Measurements from ENCODE around the gene EFCAB12.
"Not testable (repeated sequence)": the region's sequence is repeated elsewhere in the genome, so short reads cannot be mapped to it uniquely, and the experiment has no call there.

EFCAB12 gene

GRCh38 chr3:129393760-129394564, 34.5 kb downstream of the EFCAB12 start:
- DNase-seq (ENCODE audit: low read depth in 2 of 2) = not testable (repeated sequence)

DNA sequence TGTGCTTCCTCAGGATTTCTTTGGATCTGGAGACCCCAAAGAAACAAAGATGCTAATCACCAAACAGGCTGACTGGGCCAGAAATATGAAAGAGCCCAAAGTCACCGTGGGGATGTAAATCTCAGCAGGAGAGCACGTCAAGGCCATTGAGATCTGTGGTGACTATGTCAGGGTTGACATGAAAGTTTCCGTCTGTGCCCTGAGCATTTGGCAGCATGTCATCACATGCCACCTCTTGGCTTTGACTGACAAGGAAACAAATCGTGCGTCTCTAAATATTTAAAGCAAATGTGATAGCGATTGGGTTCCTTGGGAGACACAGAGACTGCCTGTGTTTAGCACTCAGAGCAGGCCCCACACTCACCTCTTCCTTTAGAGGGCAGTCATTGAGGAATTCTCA, 35.2 kb downstream of the EFCAB12 start:
- no peak for DNase-seq (ENCODE audit: low read depth in 2 of 2)

DNA sequence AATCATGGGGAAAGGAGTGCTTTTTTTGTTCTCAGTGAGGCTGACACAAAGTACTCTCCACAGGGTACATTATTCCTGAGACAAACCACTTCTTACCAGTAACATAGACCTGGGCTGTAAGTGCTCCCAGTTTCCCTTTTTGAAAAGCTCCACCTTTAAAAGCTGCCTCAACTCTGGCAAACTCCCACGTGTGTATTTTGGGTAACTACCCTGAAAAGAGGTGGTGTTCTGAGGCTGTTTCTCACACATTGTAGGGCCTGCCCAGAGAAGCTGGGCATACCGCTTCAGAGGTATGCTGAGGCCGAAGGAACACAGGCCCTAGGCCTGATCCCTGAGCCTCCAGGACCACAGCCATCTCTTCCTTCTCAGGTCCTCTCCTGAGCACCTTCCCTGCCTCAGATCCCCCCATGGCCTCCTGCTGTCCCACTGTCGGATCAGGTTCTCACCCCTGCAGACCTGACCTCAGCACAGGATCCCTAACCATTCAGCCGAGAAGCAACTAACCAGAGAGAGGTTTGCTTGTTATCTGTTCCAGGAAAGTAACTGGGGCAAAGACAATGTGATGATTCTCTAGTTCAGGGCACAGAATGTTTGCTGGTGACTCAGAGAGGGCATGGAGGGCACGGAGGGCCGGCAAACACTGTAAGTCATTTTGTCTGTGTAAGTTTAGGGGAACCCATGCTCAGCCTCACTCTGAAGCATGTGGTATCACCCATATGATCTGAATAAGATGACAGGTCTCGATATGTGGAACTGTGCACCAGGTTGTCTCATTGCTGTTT, 36.1 kb downstream of the EFCAB12 start:
- DNase-seq (ENCODE audit: low read depth in 2 of 2) = not testable (repeated sequence)

DNA sequence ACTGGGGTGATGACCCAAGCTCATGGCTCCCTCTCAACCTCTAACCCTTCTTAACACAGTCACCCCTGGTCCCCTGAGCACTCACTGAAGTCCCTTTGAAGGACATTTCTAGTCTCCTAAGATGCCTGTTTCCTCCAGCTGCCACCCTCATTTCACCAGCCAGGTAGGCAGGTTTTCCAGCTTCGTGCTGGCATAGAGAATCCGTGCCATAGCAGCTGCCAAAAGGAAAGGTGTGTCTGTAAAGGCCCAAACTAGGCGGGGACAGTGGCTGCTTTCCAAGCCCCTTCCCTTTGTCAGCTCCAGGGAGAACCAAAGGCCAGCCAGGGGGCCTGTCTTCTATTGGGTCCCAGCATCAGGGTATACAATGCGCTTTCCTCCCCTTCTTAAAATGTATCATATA, 36.9 kb downstream of the EFCAB12 start:
- DNase-seq (ENCODE audit: low read depth in 2 of 2) = not testable (repeated sequence)

- DNase-seq (ENCODE audit: low read depth in 2 of 2) = no peak
Measured at GRCh38 chr3:129389572-129389937, 38.9 kb downstream of the EFCAB12 start.

DNA sequence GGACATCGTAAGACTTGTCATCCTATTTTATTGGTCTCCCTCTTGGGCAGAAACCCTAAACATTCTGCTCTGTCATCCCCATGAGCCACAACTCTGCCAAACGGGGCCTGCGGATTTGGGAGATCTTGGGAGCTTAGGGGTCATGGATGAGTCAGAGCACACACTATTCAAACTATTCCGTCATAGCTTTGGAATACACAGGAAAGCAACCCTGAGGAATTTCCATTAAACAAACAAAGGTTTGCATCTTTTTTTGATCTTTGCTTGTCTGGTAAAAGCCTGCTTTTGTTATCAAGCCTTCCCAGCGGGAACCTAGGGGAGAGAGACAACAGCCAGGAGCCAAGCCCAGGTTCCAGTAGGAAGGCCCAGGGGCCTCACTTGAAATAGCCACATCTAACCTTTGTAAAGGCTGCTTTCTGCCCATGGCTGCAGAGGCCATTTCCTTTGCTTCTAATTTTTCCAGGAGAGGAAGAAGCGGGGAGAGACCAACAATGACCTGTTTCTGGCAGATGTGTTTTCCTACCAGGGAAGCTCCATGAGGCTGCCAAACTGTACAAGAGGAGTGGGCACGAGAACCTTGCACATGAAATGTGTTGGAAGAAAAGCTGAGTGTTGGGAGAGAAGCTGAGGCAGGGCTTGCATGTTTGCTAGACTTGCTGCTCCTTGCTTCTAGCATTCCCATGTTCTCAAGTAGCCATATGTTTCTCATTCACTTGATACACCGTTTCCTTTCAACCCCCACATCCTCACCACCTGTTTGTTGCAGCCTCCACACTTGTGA, 39.5 kb downstream of the EFCAB12 start:
- not testable (repeated sequence) for DNase-seq (ENCODE audit: low read depth in 2 of 2)

GRCh38 chr3:129387487-129387886, 40.9 kb downstream of the EFCAB12 start:
- DNase-seq (ENCODE audit: low read depth in 2 of 2) = no peak

- DNase-seq (ENCODE audit: low read depth in 2 of 2) = no peak
Measured at GRCh38 chr3:129386984-129387383, 41.5 kb downstream of the EFCAB12 start.

DNA sequence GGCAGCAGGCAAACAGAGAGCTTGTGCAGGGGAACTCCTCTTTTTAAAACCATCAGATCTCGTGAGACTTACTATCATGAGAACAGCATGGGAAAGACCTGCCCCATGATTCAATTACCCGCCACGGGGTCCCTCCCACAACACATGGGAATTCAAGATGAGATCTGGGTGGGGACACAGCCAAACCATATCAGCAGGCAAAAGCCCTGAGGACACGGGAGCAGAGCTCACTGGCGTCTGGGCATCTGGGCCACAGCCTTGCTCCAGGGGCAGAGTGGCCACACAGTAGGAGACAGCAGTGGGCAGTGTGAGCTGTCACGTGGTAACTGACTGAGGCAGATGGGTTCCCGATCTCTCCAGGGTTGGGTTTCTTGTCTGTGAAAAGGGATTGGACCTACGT, 42.9 kb downstream of the EFCAB12 start:
- not testable (repeated sequence) for DNase-seq (ENCODE audit: low read depth in 2 of 2)

GRCh38 chr3:129384594-129385323, 43.7 kb downstream of the EFCAB12 start:
- no peak for DNase-seq (ENCODE audit: low read depth in 2 of 2)

GRCh38 chr3:129384103-129384502, 44.3 kb downstream of the EFCAB12 start:
- DNase-seq (ENCODE audit: low read depth in 2 of 2) = not testable (repeated sequence)

GRCh38 chr3:129383292-129383860, 45.1 kb downstream of the EFCAB12 start:
- DNase-seq (ENCODE audit: low read depth in 2 of 2) = no peak

- DNase-seq (ENCODE audit: low read depth in 2 of 2) = no peak
Measured at GRCh38 chr3:129382366-129382765, 46.1 kb downstream of the EFCAB12 start.

DNA sequence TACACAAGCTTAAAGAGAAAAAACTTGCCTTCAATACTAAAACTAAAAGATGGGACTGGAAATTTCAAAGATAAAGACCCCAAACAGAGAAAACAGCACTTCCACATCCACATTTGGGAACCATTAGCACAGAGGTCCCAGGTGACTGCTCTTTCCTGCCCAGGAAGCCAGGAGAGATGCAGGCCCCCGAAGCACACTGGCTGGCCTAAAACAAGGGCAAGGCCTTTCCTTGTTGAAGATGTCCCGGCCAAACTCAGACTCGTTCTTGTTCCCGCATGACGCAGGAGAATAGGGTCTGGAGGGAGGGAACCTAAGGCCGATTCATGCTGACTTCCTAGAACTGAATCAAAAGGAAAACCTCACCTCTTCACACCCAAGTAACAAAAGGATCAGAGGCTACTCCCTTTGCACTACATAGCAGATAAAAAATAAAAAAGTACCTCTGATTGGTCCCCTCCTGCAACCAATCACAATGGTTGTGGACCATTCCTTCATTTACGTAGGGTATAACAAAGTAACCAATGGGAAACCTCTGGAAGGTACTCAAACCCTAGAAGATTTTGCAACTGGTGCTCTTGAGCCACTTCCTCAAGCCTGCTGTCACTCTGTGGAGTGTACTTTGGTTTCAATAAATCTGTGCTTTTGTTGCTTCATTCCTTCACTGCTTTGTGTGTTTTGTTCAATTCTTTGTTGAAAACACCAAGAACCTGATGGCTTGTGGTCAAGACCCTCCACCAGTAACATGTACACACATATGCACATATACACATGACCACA, 48.7 kb downstream of the EFCAB12 start:
- no peak for DNase-seq (ENCODE audit: low read depth in 2 of 2)

GRCh38 chr3:129378949-129379348, 49.5 kb downstream of the EFCAB12 start:
- no peak for DNase-seq (ENCODE audit: low read depth in 2 of 2)

DNA sequence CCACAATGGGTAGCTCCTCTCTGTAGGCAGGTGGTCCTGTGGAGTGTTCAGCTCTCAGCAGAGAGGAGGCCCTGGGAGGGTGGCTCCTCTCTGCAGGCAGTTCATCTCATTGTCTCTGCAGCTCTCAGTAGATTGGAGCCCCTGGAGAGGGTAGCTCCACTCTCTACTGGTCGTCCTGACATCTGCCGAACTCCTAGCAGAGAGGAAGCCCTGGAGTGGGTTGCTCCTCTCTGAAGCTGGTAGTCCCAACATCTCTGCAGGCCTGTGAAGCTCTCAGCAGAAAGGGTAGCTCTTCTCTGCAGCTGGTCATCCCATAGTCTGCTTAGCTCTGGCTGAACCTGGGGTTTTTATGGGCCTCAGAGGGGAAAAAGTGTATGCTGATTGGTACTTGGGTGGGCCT, 50.8 kb downstream of the EFCAB12 start:
- DNase-seq (ENCODE audit: low read depth in 2 of 2) = no peak

- DNase-seq (ENCODE audit: low read depth in 2 of 2) = no peak
Measured at GRCh38 chr3:129375099-129375498, 53.3 kb downstream of the EFCAB12 start.

DNA sequence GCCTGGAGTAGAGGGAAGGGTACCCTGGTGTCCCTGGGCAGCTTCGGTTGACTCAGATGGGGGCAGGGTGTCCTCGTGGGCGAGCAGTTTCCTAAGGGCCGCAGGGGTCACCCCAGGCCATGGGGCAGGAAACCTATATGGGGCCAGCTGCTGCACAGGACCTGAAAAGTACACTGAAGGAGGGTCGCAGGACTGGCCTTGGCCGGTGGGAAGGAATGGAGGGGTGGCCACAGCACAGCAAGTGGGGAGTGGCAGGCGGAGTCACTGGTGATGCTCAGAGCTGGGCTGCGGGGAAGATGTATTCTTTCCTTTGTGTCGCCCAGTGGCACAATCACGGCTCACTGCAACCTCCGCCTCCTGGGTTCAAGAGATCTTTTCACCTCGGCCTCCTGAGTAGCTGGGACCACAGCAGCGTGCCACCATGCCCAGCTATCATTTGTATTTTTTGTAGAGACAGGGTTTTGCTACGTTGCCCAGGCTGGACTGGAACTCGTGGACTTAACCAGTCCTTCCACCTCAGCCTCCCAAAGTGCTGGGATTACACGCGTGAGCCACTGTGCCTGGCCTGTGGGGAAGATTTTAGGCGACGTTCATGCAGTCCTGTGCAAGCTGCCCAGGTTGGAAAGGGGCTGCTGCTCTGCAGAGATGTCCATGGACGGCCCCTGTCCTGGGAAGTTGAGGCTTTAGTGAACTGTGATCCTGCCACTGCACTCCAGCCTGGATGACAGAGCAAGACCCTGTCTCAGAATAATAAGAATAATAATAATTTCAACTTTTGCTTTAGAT, 57.2 kb downstream of the EFCAB12 start:
- no peak for DNase-seq (ENCODE audit: low read depth in 2 of 2)

DNA sequence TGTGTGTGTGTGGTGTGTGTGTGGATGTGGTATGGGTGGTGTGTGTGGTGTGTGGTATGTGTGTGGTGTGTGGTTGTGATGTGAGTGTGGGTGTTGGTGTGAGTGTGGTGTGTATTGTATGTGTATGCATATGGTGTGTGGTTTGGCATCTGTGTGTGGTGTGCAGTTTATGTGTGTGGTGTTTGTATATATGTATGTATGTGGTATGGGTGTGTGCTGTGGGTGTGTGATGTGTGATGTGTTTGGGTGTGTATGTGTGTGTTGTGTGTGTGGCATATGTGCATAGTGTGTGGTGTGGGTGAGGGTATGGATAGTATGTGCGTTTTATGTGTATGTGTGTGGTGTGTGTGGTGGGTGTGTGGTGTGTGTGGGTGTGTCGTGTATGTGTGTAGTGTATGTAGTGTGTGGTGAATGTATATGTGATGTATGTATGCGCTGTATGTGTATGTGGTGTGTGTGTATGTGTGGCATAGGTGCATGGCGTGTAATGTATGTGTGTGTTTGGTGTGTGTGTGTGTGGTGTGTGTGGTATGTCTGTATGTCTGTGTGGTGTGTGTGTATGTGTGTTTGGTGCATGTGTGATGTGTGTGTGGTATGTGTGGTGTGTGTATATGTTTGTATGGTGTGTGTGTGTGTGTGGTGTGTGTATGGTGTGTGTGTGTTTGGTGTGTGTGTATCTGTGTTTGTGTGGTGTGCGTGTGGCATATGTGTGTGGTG, 58.0 kb downstream of the EFCAB12 start:
- no peak for DNase-seq (ENCODE audit: low read depth in 2 of 2)

All from stimulated activated CD8-positive, alpha-beta memory T cell treated with anti-CD3 and anti-CD28 coated beads, Interleukin-15, amount 100 ng/mL, for 4 hours (primary cell).